Esophagus squamous epithelium (tissue), 5 donors: ENCODE results near the gene HBM. TPM values are rescaled to one million over a fixed set of nuclear protein-coding genes. Genes with fewer than 3 reads are reported as not detected.
"Not testable (repeated sequence)": the region's sequence is repeated elsewhere in the genome, so short reads cannot be mapped to it uniquely, and the experiment has no call there.

ENCODE experiments used
- DNase-seq: peaks from one replicate; lab custom pipeline; 2025; lab: John Stamatoyannopoulos, UW
- H3K27ac ChIP-seq, 4 donors: fragments of 200-600 bp; sonication (generic); one replicate each; pipeline ENCODE4 v1.5.1; 2016 to 2019; ENCODE audit warnings: mild to moderate bottlenecking in 1 of 4
- H3K27me3 ChIP-seq, 4 donors: fragments of 200-600 bp; sonication (generic); 1 replicate in 3 of 4; 2 replicates in 1 of 4; pipeline versions ENCODE4 v1.5.1 to v1.6.0; 2017 to 2021; ENCODE audit warnings: antibody characterized with exemption in 1 of 4
- H3K36me3 ChIP-seq, 3 donors: fragments of 200-600 bp; sonication (generic); one replicate each; pipeline ENCODE4 v1.5.1; 2016 to 2019
- H3K4me1 ChIP-seq, 3 donors: fragments of 200-600 bp; sonication (generic); one replicate each; pipeline ENCODE4 v1.5.1; 2017 to 2019
- H3K4me3 ChIP-seq, 4 donors: fragments of 200-600 bp; sonication (generic); 1 replicate in 3 of 4; 2 replicates in 1 of 4; pipeline ENCODE4 v1.5.1; 2016 to 2019; ENCODE audit warnings: mild to moderate bottlenecking in 2 of 4, moderate library complexity in 1 of 4
- H3K9me3 ChIP-seq, 3 donors: fragments of 200-600 bp; sonication (generic); one replicate each; pipeline ENCODE4 v1.5.1; 2016 to 2019
- POLR2A ChIP-seq, 4 donors: fragments of 450-650 bp; IDR thresholded peaks; one replicate each; pipeline ENCODE4 v1.6.1; 2017; ENCODE audit warnings: antibody characterized with exemption in 4 of 4, mild to moderate bottlenecking in 4 of 4, moderate library complexity in 3 of 4
- WGBS, 2 donors: methylation state at CpG; one replicate each; pipeline ENCODE4 v1.1.5; 2018; 5-methylcytosine and 5-hydroxymethylcytosine counted together
- intact Hi-C: fragments of 100-400 bp; cut with DNase I; formaldehyde crosslinking; loops from one replicate; pipeline ENCODE4 v1.15.0; 2022
- total RNA-seq, 4 donors: library from RNA; depleted of rRNA; stranded (reverse); fragments of >200 nt; gene quantifications; one replicate each; pipeline ENCODE4 v1.1.0, GENCODE V29; 2016
- TF ChIP-seq, protein P1 (sequence below), 6 experiments: fragments of 450-650 bp in 4 of 6; fragments of 200-600 bp in 2 of 6; sonication (generic) in 2 of 6; IDR thresholded peaks; one replicate each; pipeline ENCODE4 v1.5.1; 2016 to 2019; ENCODE audit warnings: antibody characterized with exemption in 6 of 6, mild to moderate bottlenecking in 4 of 6, moderate library complexity in 4 of 6
- donor health status: DM: yes; HTN: yes; CAD: no.

The HBM gene
- total RNA-seq, 4 donors from 2014 or later, result not detected

DNA sequence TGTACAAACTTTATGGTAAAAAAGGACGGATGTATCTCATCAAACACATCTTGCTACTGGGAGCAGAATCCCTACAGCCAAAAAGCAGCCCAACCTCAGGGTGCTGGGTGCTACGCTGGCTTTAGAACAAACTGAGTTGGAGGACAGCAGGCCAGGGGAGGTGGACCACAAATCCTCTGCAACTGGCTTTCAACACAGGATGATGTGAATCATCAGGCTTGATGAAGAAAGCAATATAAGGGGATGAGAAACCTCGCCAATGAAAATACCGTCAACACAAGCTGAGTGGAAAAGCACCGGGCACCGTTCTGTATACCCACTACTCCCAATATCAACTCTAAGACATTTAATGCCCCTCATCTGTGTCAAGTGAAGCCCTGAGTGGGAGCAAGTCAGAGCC, 28.7 kb downstream of the HBM start:
- Histone ChIP-seq H3K9me3 (no peaks in the 10 kb centered on the region), H3K27ac (no peak overlapping the region), H3K27me3 (no peaks in the 10 kb centered on the region), H3K4me3 (no peak overlapping the region), H3K4me1 (no peaks in the 10 kb centered on the region), H3K36me3 (peaks cover 47 to 100% (median 73%) of the 10 kb centered on the region in 3 donors)
- WGBS, 2 donors, result 92% methylated on average over 6 of the region's 6 CpGs
- intact Hi-C loops, result no loop called here
- TF ChIP-seq, protein P1, sequence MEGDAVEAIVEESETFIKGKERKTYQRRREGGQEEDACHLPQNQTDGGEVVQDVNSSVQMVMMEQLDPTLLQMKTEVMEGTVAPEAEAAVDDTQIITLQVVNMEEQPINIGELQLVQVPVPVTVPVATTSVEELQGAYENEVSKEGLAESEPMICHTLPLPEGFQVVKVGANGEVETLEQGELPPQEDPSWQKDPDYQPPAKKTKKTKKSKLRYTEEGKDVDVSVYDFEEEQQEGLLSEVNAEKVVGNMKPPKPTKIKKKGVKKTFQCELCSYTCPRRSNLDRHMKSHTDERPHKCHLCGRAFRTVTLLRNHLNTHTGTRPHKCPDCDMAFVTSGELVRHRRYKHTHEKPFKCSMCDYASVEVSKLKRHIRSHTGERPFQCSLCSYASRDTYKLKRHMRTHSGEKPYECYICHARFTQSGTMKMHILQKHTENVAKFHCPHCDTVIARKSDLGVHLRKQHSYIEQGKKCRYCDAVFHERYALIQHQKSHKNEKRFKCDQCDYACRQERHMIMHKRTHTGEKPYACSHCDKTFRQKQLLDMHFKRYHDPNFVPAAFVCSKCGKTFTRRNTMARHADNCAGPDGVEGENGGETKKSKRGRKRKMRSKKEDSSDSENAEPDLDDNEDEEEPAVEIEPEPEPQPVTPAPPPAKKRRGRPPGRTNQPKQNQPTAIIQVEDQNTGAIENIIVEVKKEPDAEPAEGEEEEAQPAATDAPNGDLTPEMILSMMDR (IDR thresholded peaks at IDR 0.05), result no peak
- no peak for TF ChIP-seq POLR2A (IDR thresholded peaks at IDR 0.05)
- DNase-seq, result no peak

DNA sequence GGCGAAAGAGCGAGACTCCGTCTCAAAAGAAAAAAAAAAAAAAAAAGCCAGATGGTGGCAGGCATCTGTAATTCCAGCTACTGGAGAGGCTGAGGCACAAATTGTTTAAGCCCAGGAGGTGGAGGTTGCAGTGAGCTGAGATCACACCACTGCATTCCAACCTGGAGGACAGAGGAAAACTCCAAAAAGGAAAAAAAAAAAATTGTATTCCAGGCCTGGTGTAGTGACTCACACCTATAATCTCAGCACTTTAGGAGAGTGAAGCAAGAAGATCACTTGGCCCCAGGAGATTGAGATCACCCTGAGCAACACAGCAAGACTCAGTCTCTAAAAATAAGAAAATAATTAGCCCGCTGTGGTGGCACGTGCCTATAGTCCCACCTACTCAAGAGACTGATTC, 34.6 kb downstream of the HBM start:
- DNase-seq, result no peak
- H3K4me1 ChIP-seq, result no peaks in the 10 kb centered on the region
- no peaks in the 10 kb centered on the region for H3K9me3 ChIP-seq
- H3K27ac ChIP-seq, result no peak overlapping the region
- intact Hi-C loops, result no loop called here
- no peaks in the 10 kb centered on the region for H3K27me3 ChIP-seq
- peaks cover 13 to 98% (median 52%) of the 10 kb centered on the region in 3 donors for H3K36me3 ChIP-seq
- H3K4me3 ChIP-seq, result no peak overlapping the region
- 89 to 94% methylated on average over 5 of the region's 5 CpGs for WGBS, 2 donors
- TF ChIP-seq, protein P1 (IDR thresholded peaks at IDR 0.05), result no peak
- no peak for TF ChIP-seq POLR2A (IDR thresholded peaks at IDR 0.05)

DNA sequence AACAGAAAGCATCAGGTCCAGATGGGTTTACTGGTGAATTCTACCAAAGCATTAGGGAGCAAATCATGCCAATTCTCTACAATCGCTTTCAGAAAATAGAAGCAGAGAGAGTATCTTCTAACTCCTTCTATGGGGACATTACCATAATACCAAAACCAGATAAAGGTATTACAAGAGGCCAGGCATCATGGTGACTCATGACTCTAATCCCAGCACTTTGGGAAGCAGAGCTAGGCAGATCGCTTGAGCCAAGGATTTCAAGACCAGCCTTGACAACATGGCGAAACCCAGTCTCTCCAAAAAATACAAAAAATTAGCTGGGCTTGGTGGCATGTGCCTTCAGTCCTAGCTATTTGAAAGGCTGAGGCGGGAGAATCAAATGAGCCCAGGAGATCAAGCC, 37.5 kb downstream of the HBM start:
- TF ChIP-seq, protein P1 (IDR thresholded peaks at IDR 0.05), result no peak
- TF ChIP-seq POLR2A (IDR thresholded peaks at IDR 0.05), result no peak
- Histone ChIP-seq H3K36me3 (peaks cover 22 to 98% (median 60%) of the 10 kb centered on the region in 3 donors), H3K27ac (no peak overlapping the region), H3K27me3 (no peaks in the 10 kb centered on the region), H3K4me3 (no peak overlapping the region), H3K9me3 (no peaks in the 10 kb centered on the region), H3K4me1 (no peaks in the 10 kb centered on the region)
- 75 to 87% methylated on average over 4 of the region's 4 CpGs for WGBS, 2 donors
- no peak for DNase-seq
- intact Hi-C loops, result no loop called here

- not testable (repeated sequence) for DNase-seq
- peaks cover 15 to 98% (median 54%) of the 10 kb centered on the region in 3 donors for H3K36me3 ChIP-seq
Measured at GRCh38 chr16:204046-204445, 38.3 kb downstream of the HBM start.

GRCh38 chr16:209359-209758, 43.6 kb downstream of the HBM start:
- H3K27ac ChIP-seq, DNase-seq, H3K4me3 ChIP-seq, H3K4me1 ChIP-seq, H3K27me3 ChIP-seq, intact Hi-C loops, H3K9me3 ChIP-seq: not testable (repeated sequence)
- peaks cover 15 to 100% (median 49%) of the 10 kb centered on the region in 3 donors for H3K36me3 ChIP-seq
- 82 to 87% methylated on average over 3 to 4 of the region's 4 CpGs for WGBS, 2 donors

More at GRCh38 chr16:204046-204445, 38.3 kb downstream of the HBM start:
- intact Hi-C loops, H3K27me3 ChIP-seq, H3K9me3 ChIP-seq, H3K4me1 ChIP-seq, H3K4me3 ChIP-seq, H3K27ac ChIP-seq: not testable (repeated sequence)
- WGBS, 2 donors, result 94 to 95% methylated on average over 9 of the region's 9 CpGs

GRCh38 chr16:211631-212180, 45.9 kb downstream of the HBM start:
- WGBS, 2 donors, result 83 to 90% methylated on average over 6 of the region's 14 CpGs
- H3K4me3 ChIP-seq, DNase-seq, H3K27ac ChIP-seq, intact Hi-C loops, H3K9me3 ChIP-seq, H3K4me1 ChIP-seq, H3K27me3 ChIP-seq: not testable (repeated sequence)
- H3K36me3 ChIP-seq, result peaks cover 18 to 100% (median 43%) of the 10 kb centered on the region in 3 donors

DNA sequence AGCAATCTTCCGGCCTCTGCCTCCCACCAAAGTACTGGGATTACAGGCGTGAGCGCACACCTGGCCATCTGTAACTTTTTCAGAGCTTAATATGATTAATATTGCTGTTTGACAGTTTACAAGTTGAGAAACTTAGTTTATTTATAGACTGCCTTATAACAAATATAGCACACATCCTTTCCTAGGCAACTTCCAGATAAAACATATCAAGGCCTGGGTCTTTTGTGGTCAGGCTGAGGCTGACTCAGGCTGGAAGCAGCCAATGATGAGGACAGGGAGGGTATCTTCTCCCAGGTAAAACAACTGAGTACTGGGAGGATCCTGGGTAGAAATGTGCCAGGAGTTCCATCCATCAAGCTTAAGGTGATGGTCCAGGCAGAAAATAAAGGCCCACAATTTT, 47.2 kb downstream of the HBM start:
- H3K27me3 ChIP-seq, result no peaks in the 10 kb centered on the region
- intact Hi-C loops, result no loop called here
- H3K36me3 ChIP-seq, result peaks cover 15 to 100% (median 37%) of the 10 kb centered on the region in 3 donors
- TF ChIP-seq, protein P1 (IDR thresholded peaks at IDR 0.05), result no peak
- TF ChIP-seq POLR2A (IDR thresholded peaks at IDR 0.05), result no peak
- WGBS, 2 donors, result 81 to 83% methylated on average over 3 of the region's 3 CpGs
- no peaks in the 10 kb centered on the region for H3K4me1 ChIP-seq
- DNase-seq, result no peak
- no peak overlapping the region for H3K27ac ChIP-seq
- no peaks in the 10 kb centered on the region for H3K9me3 ChIP-seq
- H3K4me3 ChIP-seq, result no peak overlapping the region
